ENCODE measurements around the gene NUAK2.

NUAK2 gene

GRCh38 chr1:205271277-205271676, 50.3 kb downstream of the NUAK2 start:
- no peak for DNase-seq (ENCODE audit: extremely low read depth, insufficient read length)
- no peaks in the 10 kb centered on the region for H3K36me3 ChIP-seq (ENCODE audit: control insufficient read depth, insufficient read depth, low read length)
- H3K27me3 ChIP-seq (replicated peaks; ENCODE audit: control insufficient read depth, insufficient read depth, low read length) = peaks cover 1% of the 10 kb centered on the region; the same call in 1 of the 2 replicates
- TF ChIP-seq CTCF (IDR thresholded peaks at IDR 0.05; ENCODE audit: insufficient read depth, low read length, poor library complexity, severe bottlenecking) = no peak
- no peak overlapping the region for H3K4me3 ChIP-seq (replicated peaks; ENCODE audit: low read depth, low read length)

GRCh38 chr1:205270764-205271163, 50.8 kb downstream of the NUAK2 start:
- Histone ChIP-seq H3K36me3 (ENCODE audit: control insufficient read depth, insufficient read depth, low read length) (no peaks in the 10 kb centered on the region), H3K27me3 (replicated peaks; ENCODE audit: control insufficient read depth, insufficient read depth, low read length) (peaks cover 1% of the 10 kb centered on the region; the same call in 1 of the 2 replicates), H3K4me3 (replicated peaks; ENCODE audit: low read depth, low read length) (no peak overlapping the region)
- no peak for DNase-seq (ENCODE audit: extremely low read depth, insufficient read length)
- TF ChIP-seq CTCF (IDR thresholded peaks at IDR 0.05; ENCODE audit: insufficient read depth, low read length, poor library complexity, severe bottlenecking) = no peak

GRCh38 chr1:205270271-205270670, 51.3 kb downstream of the NUAK2 start:
- no peak for TF ChIP-seq CTCF (IDR thresholded peaks at IDR 0.05; ENCODE audit: insufficient read depth, low read length, poor library complexity, severe bottlenecking)
- no peak for DNase-seq (ENCODE audit: extremely low read depth, insufficient read length)
- peaks cover 1% of the 10 kb centered on the region; the same call in 1 of the 2 replicates for H3K27me3 ChIP-seq (replicated peaks; ENCODE audit: control insufficient read depth, insufficient read depth, low read length)

GRCh38 chr1:205269711-205270110, 51.8 kb downstream of the NUAK2 start:
- TF ChIP-seq CTCF (IDR thresholded peaks at IDR 0.05; ENCODE audit: insufficient read depth, low read length, poor library complexity, severe bottlenecking) = no peak
- H3K36me3 ChIP-seq (ENCODE audit: control insufficient read depth, insufficient read depth, low read length) = no peaks in the 10 kb centered on the region
- DNase-seq (ENCODE audit: extremely low read depth, insufficient read length) = no peak
- H3K4me3 ChIP-seq (replicated peaks; ENCODE audit: low read depth, low read length) = no peak overlapping the region
- peaks cover 1% of the 10 kb centered on the region; the same call in 1 of the 2 replicates for H3K27me3 ChIP-seq (replicated peaks; ENCODE audit: control insufficient read depth, insufficient read depth, low read length)

More at GRCh38 chr1:205270271-205270670, 51.3 kb downstream of the NUAK2 start:
- Histone ChIP-seq H3K36me3 (ENCODE audit: control insufficient read depth, insufficient read depth, low read length) (no peaks in the 10 kb centered on the region), H3K4me3 (replicated peaks; ENCODE audit: low read depth, low read length) (no peak overlapping the region)

GRCh38 chr1:205268846-205269680, 52.5 kb downstream of the NUAK2 start:
- Histone ChIP-seq H3K27me3 (replicated peaks; ENCODE audit: control insufficient read depth, insufficient read depth, low read length) (peaks cover 1% of the 10 kb centered on the region; the same call in 1 of the 2 replicates), H3K4me3 (replicated peaks; ENCODE audit: low read depth, low read length) (no peak overlapping the region), H3K36me3 (ENCODE audit: control insufficient read depth, insufficient read depth, low read length) (no peaks in the 10 kb centered on the region)
- TF ChIP-seq CTCF (IDR thresholded peaks at IDR 0.05; ENCODE audit: insufficient read depth, low read length, poor library complexity, severe bottlenecking) = no peak
- DNase-seq (ENCODE audit: extremely low read depth, insufficient read length) = no peak
